ENCODE data around the gene JAKMIP3.

The JAKMIP3 gene

DNA sequence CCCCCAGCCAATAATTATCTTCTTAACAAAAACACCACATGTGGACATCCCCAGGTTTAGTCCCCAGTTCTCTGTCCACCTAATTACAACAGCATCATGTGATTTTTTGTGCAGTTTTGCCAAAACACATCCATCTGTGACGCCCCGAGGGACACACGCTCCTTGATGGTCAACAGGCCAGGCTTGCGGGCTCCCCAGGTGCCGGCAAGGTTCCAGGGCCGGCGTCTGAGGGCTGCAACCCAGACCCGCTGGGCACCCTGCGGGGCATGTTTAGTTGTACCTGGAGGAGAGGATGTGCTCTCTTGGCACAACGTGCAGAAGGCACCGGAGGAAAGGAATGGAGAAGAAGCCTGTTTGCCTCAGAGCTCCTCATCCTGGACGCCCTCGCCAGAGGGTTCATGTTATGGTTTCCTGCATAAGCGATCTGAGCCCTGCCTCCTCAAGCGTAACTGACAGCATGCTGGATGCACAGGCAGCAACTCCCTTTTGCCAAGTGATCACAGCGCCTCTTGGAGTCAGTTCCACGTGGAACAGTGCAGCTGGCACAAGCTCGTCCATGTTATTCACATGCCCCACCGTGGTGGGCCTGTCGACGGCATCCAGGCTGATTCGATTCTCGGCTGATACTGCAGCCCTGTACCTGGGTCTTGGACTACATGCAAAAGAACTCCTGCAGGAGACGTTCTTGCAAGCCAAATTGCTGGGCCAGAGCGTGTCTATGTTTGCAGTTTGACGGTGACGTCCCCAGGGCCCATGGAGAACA lies 41.6 kb downstream of the JAKMIP3 start:
- no peak for ATAC-seq
- TF ChIP-seq ARNTL (CRISPR knock-in tag; IDR thresholded peaks at IDR 0.05; ENCODE audit: borderline replicate concordance, low read depth) (no peak), ZFP30 (CRISPR knock-in tag; IDR thresholded peaks at IDR 0.05) (no peak), TCF4 (CRISPR knock-in tag; IDR thresholded peaks at IDR 0.05; ENCODE audit: borderline replicate concordance) (no peak), RARB (CRISPR knock-in tag; IDR thresholded peaks at IDR 0.05) (no peak), ESRRG (CRISPR knock-in tag; IDR thresholded peaks at IDR 0.05) (no peak), GLIS3 (CRISPR knock-in tag; IDR thresholded peaks at IDR 0.05) (no peak), ZNF565 (CRISPR knock-in tag; conservative IDR thresholded peaks at IDR 0.05; ENCODE audit: low read depth) (no peak), ISL1 (CRISPR knock-in tag; IDR thresholded peaks at IDR 0.05) (no peak), POU6F1 (CRISPR knock-in tag; IDR thresholded peaks at IDR 0.05; ENCODE audit: borderline replicate concordance, low read depth) (no peak), ZFP3 (CRISPR knock-in tag; IDR thresholded peaks at IDR 0.05) (no peak), BACH2 (CRISPR knock-in tag; IDR thresholded peaks at IDR 0.05; ENCODE audit: borderline replicate concordance) (no peak), ZNF70 (CRISPR knock-in tag; IDR thresholded peaks at IDR 0.05) (no peak), PPARA (CRISPR knock-in tag; IDR thresholded peaks at IDR 0.05; ENCODE audit: borderline replicate concordance) (no peak)
- TF ChIP-seq, protein P1, sequence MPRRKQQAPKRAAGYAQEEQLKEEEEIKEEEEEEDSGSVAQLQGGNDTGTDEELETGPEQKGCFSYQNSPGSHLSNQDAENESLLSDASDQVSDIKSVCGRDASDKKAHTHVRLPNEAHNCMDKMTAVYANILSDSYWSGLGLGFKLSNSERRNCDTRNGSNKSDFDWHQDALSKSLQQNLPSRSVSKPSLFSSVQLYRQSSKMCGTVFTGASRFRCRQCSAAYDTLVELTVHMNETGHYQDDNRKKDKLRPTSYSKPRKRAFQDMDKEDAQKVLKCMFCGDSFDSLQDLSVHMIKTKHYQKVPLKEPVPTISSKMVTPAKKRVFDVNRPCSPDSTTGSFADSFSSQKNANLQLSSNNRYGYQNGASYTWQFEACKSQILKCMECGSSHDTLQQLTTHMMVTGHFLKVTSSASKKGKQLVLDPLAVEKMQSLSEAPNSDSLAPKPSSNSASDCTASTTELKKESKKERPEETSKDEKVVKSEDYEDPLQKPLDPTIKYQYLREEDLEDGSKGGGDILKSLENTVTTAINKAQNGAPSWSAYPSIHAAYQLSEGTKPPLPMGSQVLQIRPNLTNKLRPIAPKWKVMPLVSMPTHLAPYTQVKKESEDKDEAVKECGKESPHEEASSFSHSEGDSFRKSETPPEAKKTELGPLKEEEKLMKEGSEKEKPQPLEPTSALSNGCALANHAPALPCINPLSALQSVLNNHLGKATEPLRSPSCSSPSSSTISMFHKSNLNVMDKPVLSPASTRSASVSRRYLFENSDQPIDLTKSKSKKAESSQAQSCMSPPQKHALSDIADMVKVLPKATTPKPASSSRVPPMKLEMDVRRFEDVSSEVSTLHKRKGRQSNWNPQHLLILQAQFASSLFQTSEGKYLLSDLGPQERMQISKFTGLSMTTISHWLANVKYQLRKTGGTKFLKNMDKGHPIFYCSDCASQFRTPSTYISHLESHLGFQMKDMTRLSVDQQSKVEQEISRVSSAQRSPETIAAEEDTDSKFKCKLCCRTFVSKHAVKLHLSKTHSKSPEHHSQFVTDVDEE (CRISPR knock-in tag; IDR thresholded peaks at IDR 0.05): no peak

DNA sequence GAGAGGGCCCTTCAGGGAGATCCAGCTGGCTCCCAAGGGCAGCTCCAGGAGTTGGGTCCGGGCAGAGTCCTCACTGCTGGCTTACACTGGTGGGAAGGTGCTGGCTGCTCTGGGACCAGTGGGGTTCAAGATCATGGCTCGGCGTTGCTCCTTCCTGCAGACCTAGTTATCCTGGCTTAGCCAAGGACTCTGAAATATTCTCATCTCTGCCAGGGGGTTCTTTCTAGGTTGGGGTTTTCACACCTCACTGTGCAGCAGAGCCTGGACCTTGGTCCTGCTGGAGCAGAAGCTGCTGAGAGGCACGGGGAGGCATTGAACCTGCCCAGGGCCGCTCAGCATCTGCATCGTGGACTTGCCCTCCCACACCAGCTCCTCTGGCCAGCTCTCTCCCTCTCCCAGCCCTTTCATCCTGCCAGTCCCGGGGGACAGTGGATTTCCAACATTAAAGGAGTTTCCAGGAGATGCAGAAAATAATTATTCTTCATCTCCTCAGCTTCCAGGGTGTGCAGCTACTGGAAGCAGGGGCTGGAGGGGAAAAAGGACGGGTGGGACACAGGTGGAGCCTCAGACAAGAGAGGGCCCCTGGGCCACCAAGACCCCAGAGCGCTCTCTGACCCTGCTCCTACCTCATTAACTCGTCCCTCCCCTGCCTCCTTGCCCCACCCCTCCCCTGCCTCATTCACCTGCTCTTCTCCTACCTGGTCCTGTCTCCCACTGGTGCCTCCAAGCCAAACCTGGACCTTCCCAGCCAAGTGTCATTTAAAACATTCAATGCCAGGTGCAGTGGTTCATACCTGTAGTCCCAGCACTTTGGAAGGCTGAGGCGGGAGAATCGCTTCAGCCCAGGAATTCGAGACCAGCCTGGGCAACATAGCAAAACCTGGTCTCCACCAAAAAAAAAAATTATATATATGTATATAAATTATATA lies 42.5 kb downstream of the JAKMIP3 start:
- no peak for ATAC-seq
- no peak for TF ChIP-seq ISL1 (CRISPR knock-in tag; IDR thresholded peaks at IDR 0.05)
- TF ChIP-seq ZFP30 (CRISPR knock-in tag; IDR thresholded peaks at IDR 0.05): no peak
- TF ChIP-seq ZNF565 (CRISPR knock-in tag; conservative IDR thresholded peaks at IDR 0.05; ENCODE audit: low read depth): no peak
- TF ChIP-seq, protein P1 (CRISPR knock-in tag; IDR thresholded peaks at IDR 0.05): no peak
- no peak for TF ChIP-seq CSDC2 (CRISPR knock-in tag; IDR thresholded peaks at IDR 0.05)
- no peak for TF ChIP-seq ZNF70 (CRISPR knock-in tag; IDR thresholded peaks at IDR 0.05)
- no peak for TF ChIP-seq ESRRG (CRISPR knock-in tag; IDR thresholded peaks at IDR 0.05)
- no peak for TF ChIP-seq POU6F1 (CRISPR knock-in tag; IDR thresholded peaks at IDR 0.05; ENCODE audit: borderline replicate concordance, low read depth)
- TF ChIP-seq PATZ1 (CRISPR knock-in tag; IDR thresholded peaks at IDR 0.05; ENCODE audit: borderline replicate concordance): no peak
- no peak for TF ChIP-seq RARB (CRISPR knock-in tag; IDR thresholded peaks at IDR 0.05)
- TF ChIP-seq ZC3H10 (CRISPR knock-in tag; IDR thresholded peaks at IDR 0.05): no peak
- no peak for TF ChIP-seq OSR1 (CRISPR knock-in tag; IDR thresholded peaks at IDR 0.05)
- no peak for TF ChIP-seq CSRNP3 (CRISPR knock-in tag; IDR thresholded peaks at IDR 0.05)
- TF ChIP-seq TCF4 (CRISPR knock-in tag; IDR thresholded peaks at IDR 0.05; ENCODE audit: borderline replicate concordance): no peak
- TF ChIP-seq, protein P2, sequence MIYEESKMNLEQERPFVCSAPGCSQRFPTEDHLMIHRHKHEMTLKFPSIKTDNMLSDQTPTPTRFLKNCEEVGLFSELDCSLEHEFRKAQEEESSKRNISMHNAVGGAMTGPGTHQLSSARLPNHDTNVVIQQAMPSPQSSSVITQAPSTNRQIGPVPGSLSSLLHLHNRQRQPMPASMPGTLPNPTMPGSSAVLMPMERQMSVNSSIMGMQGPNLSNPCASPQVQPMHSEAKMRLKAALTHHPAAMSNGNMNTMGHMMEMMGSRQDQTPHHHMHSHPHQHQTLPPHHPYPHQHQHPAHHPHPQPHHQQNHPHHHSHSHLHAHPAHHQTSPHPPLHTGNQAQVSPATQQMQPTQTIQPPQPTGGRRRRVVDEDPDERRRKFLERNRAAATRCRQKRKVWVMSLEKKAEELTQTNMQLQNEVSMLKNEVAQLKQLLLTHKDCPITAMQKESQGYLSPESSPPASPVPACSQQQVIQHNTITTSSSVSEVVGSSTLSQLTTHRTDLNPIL (CRISPR knock-in tag; IDR thresholded peaks at IDR 0.05; ENCODE audit: low read depth): no peak
- TF ChIP-seq BACH2 (CRISPR knock-in tag; IDR thresholded peaks at IDR 0.05; ENCODE audit: borderline replicate concordance): no peak
- no peak for TF ChIP-seq GLIS3 (CRISPR knock-in tag; IDR thresholded peaks at IDR 0.05)

Measured in SK-N-SH treated with all-trans-retinoic acid at 6 μM for 48 hours (cell line).